HCT116 (cell line): Measurements from ENCODE around the gene MAP3K5.

ENCODE experiments used
- POLR2AphosphoS5 ChIP-seq: IDR thresholded peaks from 2 replicates; pipeline ENCODE4 v1.6.1; 2011; ENCODE audit warnings: mild to moderate bottlenecking, low read depth, low read length, moderate library complexity
- SP1 ChIP-seq: IDR thresholded peaks from 2 replicates; pipeline ENCODE4 v1.6.1; 2012; ENCODE audit warnings: low read depth

DNA sequence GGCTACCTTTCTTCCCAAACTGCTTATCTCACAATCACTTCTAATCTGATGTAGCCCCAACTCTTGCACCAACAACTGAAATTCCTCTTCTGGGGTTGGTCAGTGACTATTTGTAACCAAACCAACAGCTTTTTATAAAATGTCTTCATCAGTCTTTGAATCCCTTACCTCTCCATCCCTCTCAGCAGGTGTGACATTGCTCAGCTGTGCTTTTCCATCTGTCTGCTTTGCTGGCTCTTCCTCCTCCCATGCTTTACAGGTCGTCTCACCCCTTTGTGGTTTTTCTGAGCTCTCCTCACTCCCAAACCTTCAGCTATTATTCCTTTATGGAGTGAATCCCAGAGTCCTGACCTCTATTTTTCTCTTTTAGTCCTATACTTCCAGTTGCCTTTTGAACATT, 248.0 kb downstream of the MAP3K5 start:
- TF ChIP-seq POLR2AphosphoS5 (no peak), SP1 (no peak)
